Caco-2 (cell line): Measurements from ENCODE around the gene CHST14. TPM values are rescaled to one million over a fixed set of nuclear protein-coding genes. Genes with fewer than 3 reads are reported as not detected.

Source experiments
- BruUV-seq: library from RNA; stranded (reverse); fragments of 400-500 nt; replicated peaks from 2 replicates; lab custom pipeline; 2021; lab: Mats Ljungman, UMichigan
- CTCF ChIA-PET: fragments of 300-600 bp; sonication (Branson Sonifier 250); formaldehyde crosslinking; loops from one replicate; lab custom pipeline; 2022; ENCODE audit warnings: antibody characterized with exemption; lab: Charles Lee
- POLR2A ChIA-PET: fragments of 300-600 bp; sonication (Branson Sonifier 250); formaldehyde crosslinking; loops from one replicate; lab custom pipeline; 2022; ENCODE audit warnings: antibody characterized with exemption; lab: Charles Lee
- DNase-seq, 2 experiments: peaks; one replicate each; pipeline versions ENCODE4 v3.0.0 to v3.0.0-alpha.2; 2020 to 2022
- H3K27me3 ChIP-seq: replicated peaks from 2 replicates; pipeline ENCODE4 v1.6.0; 2011; ENCODE audit warnings: low read length; ENCODE audit not compliant: control insufficient read depth, insufficient read depth
- H3K36me3 ChIP-seq: 2 replicates; pipeline ENCODE4 v1.5.1; 2011; ENCODE audit warnings: low read length; ENCODE audit not compliant: control insufficient read depth, insufficient read depth
- H3K4me1 ChIP-seq: fragments of 250-450 bp; sonication (Bioruptor Pico); 2 replicates; pipeline ENCODE4 v1.5.1; 2020; ENCODE audit warnings: mild to moderate bottlenecking
- H3K4me3 ChIP-seq: 2 replicates; pipeline ENCODE4 v1.5.1; 2011; ENCODE audit warnings: low read depth, mild to moderate bottlenecking, control low read depth, low read length
- H3K9me3 ChIP-seq: fragments of 250-450 bp; sonication (Bioruptor Pico); 2 replicates; pipeline ENCODE4 v1.5.1; 2020; ENCODE audit warnings: mild to moderate bottlenecking, moderate library complexity
- H3K27ac Mint-ChIP-seq: one replicate; pipeline ENCODE4 v1.8.0; 2022; ENCODE audit warnings: mixed read lengths; ENCODE audit not compliant: unreplicated experiment
- H3K27me3 Mint-ChIP-seq: one replicate; pipeline ENCODE4 v1.8.0; 2022; ENCODE audit warnings: mixed read lengths; ENCODE audit not compliant: insufficient read depth, unreplicated experiment
- H3K36me3 Mint-ChIP-seq: one replicate; pipeline ENCODE4 v1.8.0; 2022; ENCODE audit warnings: mild to moderate bottlenecking, mixed read lengths; ENCODE audit not compliant: insufficient read depth, unreplicated experiment
- H3K4me1 Mint-ChIP-seq: one replicate; pipeline ENCODE4 v1.8.0; 2022; ENCODE audit warnings: low read depth, mixed read lengths; ENCODE audit not compliant: unreplicated experiment
- H3K4me3 Mint-ChIP-seq: one replicate; pipeline ENCODE4 v1.8.0; 2022; ENCODE audit warnings: mild to moderate bottlenecking, moderate library complexity, mixed read lengths; ENCODE audit not compliant: unreplicated experiment
- H3K9me3 Mint-ChIP-seq: one replicate; pipeline ENCODE4 v1.8.0; 2022; ENCODE audit warnings: mixed read lengths; ENCODE audit not compliant: unreplicated experiment
- CTCF ChIP-seq, 2 experiments: fragments of 200-600 bp in 1 of 2; IDR thresholded peaks; 1 replicate in 1 of 2; 2 replicates in 1 of 2; pipeline versions ENCODE4 v1.5.1 to v1.8.0; 2011 to 2022; ENCODE audit warnings: antibody characterized with exemption in 1 of 2, control low read depth in 1 of 2, inconsistent platforms in 1 of 2, low read depth in 1 of 2, low read length in 1 of 2, mild to moderate bottlenecking in 1 of 2, moderate library complexity in 1 of 2; ENCODE audit not compliant: insufficient read depth in 1 of 2, severe bottlenecking in 1 of 2, unreplicated experiment in 1 of 2
- intact Hi-C: fragments of 100-400 bp; cut with micrococcal nuclease; formaldehyde crosslinking; loops from one replicate; pipeline ENCODE4 v1.10.0; 2022; ENCODE audit not compliant: unreplicated experiment
- total RNA-seq: library from RNA; stranded (reverse); gene quantifications from 2 replicates; pipeline ENCODE4 v1.2.3, GENCODE V29; 2022

The CHST14 gene
- total RNA-seq, 1 experiment from 2014 or later = 19.6 TPM

- intact Hi-C loops = loop anchor here (1.0 kb wide), 1 partner anchor 36 kb away; no protein-coding TSS in a partner anchor
- Histone ChIP-seq H3K4me1 (peaks cover 10% of the 10 kb centered on the region), H3K9me3 (no peaks in the 10 kb centered on the region), H3K4me3 (peak overlapping the region; percentile 74), H3K27me3 (no peaks in the 10 kb centered on the region), H3K36me3 (no peaks in the 10 kb centered on the region)
- Mint-ChIP-seq H3K27ac (peak overlapping the region; percentile 67), H3K27me3 (no peaks in the 10 kb centered on the region), H3K4me3 (peak overlapping the region; percentile 80), H3K36me3 (peaks cover 17% of the 10 kb centered on the region), H3K9me3 (no peaks in the 10 kb centered on the region), H3K4me1 (peaks cover 8% of the 10 kb centered on the region)
- CTCF ChIA-PET = no interaction called here
- no TSS peak for BruUV-seq
- no peak for TF ChIP-seq CTCF (IDR thresholded peaks at IDR 0.05; ENCODE audit: insufficient read depth in 1 of 2, low read depth in 1 of 2, low read length in 1 of 2, severe bottlenecking in 1 of 2, unreplicated experiment in 1 of 2)
- peak; percentile 59 to 69 for DNase-seq
- POLR2A ChIA-PET = no interaction called here
These were observed 995 bp downstream of the CHST14 start for GRCh38 chr15:40471808-40472150.

GRCh38 chr15:40472171-40472727, 1.5 kb downstream of the CHST14 start:
- POLR2A ChIA-PET = no interaction called here
- intact Hi-C loops = no loop called here

GRCh38 chr15:40474581-40474980, 3.8 kb downstream of the CHST14 start:
- CTCF ChIA-PET = no interaction called here
- Mint-ChIP-seq H3K27me3 (no peaks in the 10 kb centered on the region), H3K27ac (no peak overlapping the region), H3K4me1 (peaks cover 4% of the 10 kb centered on the region), H3K36me3 (peaks cover 7% of the 10 kb centered on the region), H3K4me3 (no peak overlapping the region), H3K9me3 (no peaks in the 10 kb centered on the region)
- Histone ChIP-seq H3K4me1 (peaks cover 10% of the 10 kb centered on the region), H3K27me3 (no peaks in the 10 kb centered on the region), H3K4me3 (no peak overlapping the region), H3K9me3 (no peaks in the 10 kb centered on the region), H3K36me3 (no peaks in the 10 kb centered on the region)
- intact Hi-C loops = no loop called here
- POLR2A ChIA-PET = no interaction called here
- no TSS peak for BruUV-seq
- TF ChIP-seq CTCF (IDR thresholded peaks at IDR 0.05; ENCODE audit: insufficient read depth in 1 of 2, low read depth in 1 of 2, low read length in 1 of 2, severe bottlenecking in 1 of 2, unreplicated experiment in 1 of 2) = no peak
- DNase-seq = no peak

More at GRCh38 chr15:40472171-40472727, 1.5 kb downstream of the CHST14 start:
- H3K27ac Mint-ChIP-seq = no peak overlapping the region
- no peak for DNase-seq
- Histone ChIP-seq H3K27me3 (no peaks in the 10 kb centered on the region), H3K4me1 (peaks cover 10% of the 10 kb centered on the region), H3K4me3 (peak overlapping the region; percentile 74), H3K9me3 (no peaks in the 10 kb centered on the region), H3K36me3 (no peaks in the 10 kb centered on the region)
- peak overlapping the region; percentile 80 for H3K4me3 Mint-ChIP-seq
- no peaks in the 10 kb centered on the region for H3K9me3 Mint-ChIP-seq
- no peaks in the 10 kb centered on the region for H3K27me3 Mint-ChIP-seq
- CTCF ChIA-PET = no interaction called here
- H3K4me1 Mint-ChIP-seq = peaks cover 8% of the 10 kb centered on the region
- TSS peak; percentile 65 for BruUV-seq
- H3K36me3 Mint-ChIP-seq = peaks cover 13% of the 10 kb centered on the region
- TF ChIP-seq CTCF (IDR thresholded peaks at IDR 0.05; ENCODE audit: insufficient read depth in 1 of 2, low read depth in 1 of 2, low read length in 1 of 2, severe bottlenecking in 1 of 2, unreplicated experiment in 1 of 2) = no peak
